Ishikawa (cell line): ENCODE measurements around the gene FOXO3.

Experiments
- CEBPB ChIP-seq: IDR thresholded peaks from 2 replicates; pipeline ENCODE4 v1.6.1; 2012
- CREB1 ChIP-seq: IDR thresholded peaks from 2 replicates; pipeline ENCODE4 v1.6.1; 2012; ENCODE audit warnings: low read depth
- EGR1 ChIP-seq: IDR thresholded peaks from 2 replicates; pipeline ENCODE4 v1.6.1; 2012
- EP300 ChIP-seq: IDR thresholded peaks from 2 replicates; pipeline ENCODE4 v1.6.1; 2012; ENCODE audit warnings: borderline replicate concordance
- FOXM1 ChIP-seq: IDR thresholded peaks from 2 replicates; pipeline ENCODE4 v1.6.1; 2012; ENCODE audit warnings: low read depth, borderline replicate concordance
- MAX ChIP-seq: IDR thresholded peaks from 2 replicates; pipeline ENCODE4 v1.6.1; 2012
- NFIC ChIP-seq: IDR thresholded peaks from 2 replicates; pipeline ENCODE4 v1.6.1; 2012
- RAD21 ChIP-seq: IDR thresholded peaks from 2 replicates; pipeline ENCODE4 v1.6.1; 2012; ENCODE audit warnings: low read depth
- REST ChIP-seq: IDR thresholded peaks from 2 replicates; pipeline ENCODE4 v1.6.1; 2012; ENCODE audit warnings: low read depth, mild to moderate bottlenecking
- TAF1 ChIP-seq: IDR thresholded peaks from 2 replicates; pipeline ENCODE4 v1.6.1; 2012; ENCODE audit warnings: low read depth, mild to moderate bottlenecking
- TCF12 ChIP-seq: IDR thresholded peaks from 2 replicates; pipeline ENCODE4 v1.6.1; 2012; ENCODE audit warnings: low read depth
- TEAD4 ChIP-seq: IDR thresholded peaks from 2 replicates; pipeline ENCODE4 v1.6.1; 2012
- USF1 ChIP-seq: IDR thresholded peaks from 2 replicates; pipeline ENCODE4 v1.6.1; 2012
- YY1 ChIP-seq: IDR thresholded peaks from 2 replicates; pipeline ENCODE4 v1.6.1; 2012; ENCODE audit warnings: low read depth
- ZBTB7A ChIP-seq: IDR thresholded peaks from 2 replicates; pipeline ENCODE4 v1.6.1; 2012; ENCODE audit warnings: low read depth

The FOXO3 gene

GRCh38 chr6:108559097-108559883 is 1.4 kb upstream of the FOXO3 start:
- TF ChIP-seq MAX (peak; percentile 23), CEBPB (no peak), TCF12 (0 out of 2 replicates have a peak, but pooled peaks have one; percentile 7), NFIC (peak; percentile 14; the same call in 1 of the 2 replicates), FOXM1 (0 out of 2 replicates have a peak, but pooled peaks have one; percentile 5), EGR1 (peak; percentile 42), USF1 (no peak), TEAD4 (peak; percentile 68)

GRCh38 chr6:108559884-108560462 is 744 bp upstream of the FOXO3 start:
- TF ChIP-seq EGR1 = peak; percentile 74
- TF ChIP-seq EP300 = peak; percentile 19; the same call in 1 of the 2 replicates
- TF ChIP-seq FOXM1 = no peak
- TF ChIP-seq CREB1 = no peak
- no peak for TF ChIP-seq REST
- peak; percentile 46; the same call in 1 of the 2 replicates for TF ChIP-seq YY1
- TF ChIP-seq TCF12 = peak; percentile 10; the same call in 1 of the 2 replicates
- TF ChIP-seq NFIC = no peak; the same call in 1 of the 2 replicates
- TF ChIP-seq CEBPB = no peak
- no peak for TF ChIP-seq TEAD4
- TF ChIP-seq USF1 = 0 out of 2 replicates have a peak, but pooled peaks have one; percentile 4
- no peak for TF ChIP-seq RAD21
- no peak for TF ChIP-seq ZBTB7A
- peak; percentile 32; the same call in 1 of the 2 replicates for TF ChIP-seq MAX
- peak; percentile 49; the same call in 1 of the 2 replicates for TF ChIP-seq TAF1

- TF ChIP-seq CREB1 (no peak), TEAD4 (no peak), MAX (no peak), YY1 (no peak), EGR1 (no peak), USF1 (no peak), EP300 (no peak), ZBTB7A (no peak), FOXM1 (no peak), REST (no peak), CEBPB (no peak), RAD21 (no peak), TAF1 (no peak), TCF12 (no peak), NFIC (no peak)
These were observed 1.2 kb downstream of the FOXO3 start for GRCh38 chr6:108561742-108562502.

- TF ChIP-seq CREB1 (no peak), REST (no peak), TAF1 (no peak), RAD21 (no peak), TCF12 (no peak), TEAD4 (no peak), CEBPB (no peak), YY1 (no peak), MAX (no peak), EP300 (no peak), ZBTB7A (no peak), NFIC (no peak), FOXM1 (no peak), EGR1 (no peak), USF1 (no peak)
These were observed 1.8 kb downstream of the FOXO3 start for GRCh38 chr6:108562503-108562993.
